Measurements from ENCODE around the gene POLR1B. TPM values are rescaled to one million over a fixed set of nuclear protein-coding genes. Genes with fewer than 3 reads are reported as not detected.

The POLR1B gene
- total and polyA plus RNA-seq, 2 of the 13 experiments (the other 11 are each of a cell fraction or from before 2014, with no cell fraction given), result 18.3 to 46.0 TPM

GRCh38 chr2:112542123-112542983 is at the start of gene POLR1B (continued):
- TF ChIP-seq ETV6 (CRISPR knock-in tag; conservative IDR thresholded peaks at IDR 0.05), result peak; percentile 98
- TF ChIP-seq EHMT2 (IDR thresholded peaks at IDR 0.05; ENCODE audit: borderline replicate concordance, low read depth, low read length), result no peak
- TF ChIP-seq NFYC (CRISPR knock-in tag; IDR thresholded peaks at IDR 0.05), result peak; percentile 67
- no peak for TF ChIP-seq HOXA7 (CRISPR knock-in tag; IDR thresholded peaks at IDR 0.05)
- TF ChIP-seq ZBTB42 (CRISPR knock-in tag; IDR thresholded peaks at IDR 0.05), result 0 out of 2 replicates have a peak, but pooled peaks have one; percentile 48
- TF ChIP-seq, protein P1, sequence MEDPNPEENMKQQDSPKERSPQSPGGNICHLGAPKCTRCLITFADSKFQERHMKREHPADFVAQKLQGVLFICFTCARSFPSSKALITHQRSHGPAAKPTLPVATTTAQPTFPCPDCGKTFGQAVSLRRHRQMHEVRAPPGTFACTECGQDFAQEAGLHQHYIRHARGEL (CRISPR knock-in tag; IDR thresholded peaks at IDR 0.05), result peak; percentile 94
- TF ChIP-seq ZNF235 (CRISPR knock-in tag; IDR thresholded peaks at IDR 0.05; ENCODE audit: borderline replicate concordance), result peak; percentile 99
- no peak for TF ChIP-seq ZNF674 (CRISPR knock-in tag; IDR thresholded peaks at IDR 0.05; ENCODE audit: low read depth)
- TF ChIP-seq MBD4 (IDR thresholded peaks at IDR 0.05; ENCODE audit: borderline replicate concordance, low read length), result no peak
- peak; percentile 56 for TF ChIP-seq MTERF4 (CRISPR knock-in tag; IDR thresholded peaks at IDR 0.05)
- TF ChIP-seq KLF16 (CRISPR knock-in tag; IDR thresholded peaks at IDR 0.05), result peak in 1 of 2 experiments; percentile 84; a peak in 2 of 4 replicates
- TF ChIP-seq SSRP1 (CRISPR knock-in tag; IDR thresholded peaks at IDR 0.05), result no peak
- TF ChIP-seq MLLT10 (CRISPR knock-in tag; IDR thresholded peaks at IDR 0.05), result no peak; the same call in 1 of the 2 replicates
- 0 out of 2 replicates have a peak, but pooled peaks have one; percentile 80 for TF ChIP-seq FUBP1 (CRISPR knock-in tag; IDR thresholded peaks at IDR 0.05; ENCODE audit: borderline replicate concordance)
- TF ChIP-seq HMGXB3 (CRISPR knock-in tag; IDR thresholded peaks at IDR 0.05; ENCODE audit: borderline replicate concordance), result peak; percentile 75
- peak; percentile 34; the same call in 1 of the 2 replicates for TF ChIP-seq ZSCAN25 (CRISPR knock-in tag; IDR thresholded peaks at IDR 0.05)
- peak; percentile 65 for TF ChIP-seq HNF4A (CRISPR knock-in tag; IDR thresholded peaks at IDR 0.05)
- peak; percentile 63; the same call in 1 of the 2 replicates for TF ChIP-seq ZNF205 (CRISPR knock-in tag; IDR thresholded peaks at IDR 0.05)
- TF ChIP-seq, protein P2, sequence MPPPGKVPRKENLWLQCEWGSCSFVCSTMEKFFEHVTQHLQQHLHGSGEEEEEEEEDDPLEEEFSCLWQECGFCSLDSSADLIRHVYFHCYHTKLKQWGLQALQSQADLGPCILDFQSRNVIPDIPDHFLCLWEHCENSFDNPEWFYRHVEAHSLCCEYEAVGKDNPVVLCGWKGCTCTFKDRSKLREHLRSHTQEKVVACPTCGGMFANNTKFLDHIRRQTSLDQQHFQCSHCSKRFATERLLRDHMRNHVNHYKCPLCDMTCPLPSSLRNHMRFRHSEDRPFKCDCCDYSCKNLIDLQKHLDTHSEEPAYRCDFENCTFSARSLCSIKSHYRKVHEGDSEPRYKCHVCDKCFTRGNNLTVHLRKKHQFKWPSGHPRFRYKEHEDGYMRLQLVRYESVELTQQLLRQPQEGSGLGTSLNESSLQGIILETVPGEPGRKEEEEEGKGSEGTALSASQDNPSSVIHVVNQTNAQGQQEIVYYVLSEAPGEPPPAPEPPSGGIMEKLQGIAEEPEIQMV (CRISPR knock-in tag; IDR thresholded peaks at IDR 0.05; ENCODE audit: low read depth), result peak; percentile 98

All from HepG2 (cell line).